Measurements from ENCODE around the gene ZMAT1.

Gene ZMAT1

DNA sequence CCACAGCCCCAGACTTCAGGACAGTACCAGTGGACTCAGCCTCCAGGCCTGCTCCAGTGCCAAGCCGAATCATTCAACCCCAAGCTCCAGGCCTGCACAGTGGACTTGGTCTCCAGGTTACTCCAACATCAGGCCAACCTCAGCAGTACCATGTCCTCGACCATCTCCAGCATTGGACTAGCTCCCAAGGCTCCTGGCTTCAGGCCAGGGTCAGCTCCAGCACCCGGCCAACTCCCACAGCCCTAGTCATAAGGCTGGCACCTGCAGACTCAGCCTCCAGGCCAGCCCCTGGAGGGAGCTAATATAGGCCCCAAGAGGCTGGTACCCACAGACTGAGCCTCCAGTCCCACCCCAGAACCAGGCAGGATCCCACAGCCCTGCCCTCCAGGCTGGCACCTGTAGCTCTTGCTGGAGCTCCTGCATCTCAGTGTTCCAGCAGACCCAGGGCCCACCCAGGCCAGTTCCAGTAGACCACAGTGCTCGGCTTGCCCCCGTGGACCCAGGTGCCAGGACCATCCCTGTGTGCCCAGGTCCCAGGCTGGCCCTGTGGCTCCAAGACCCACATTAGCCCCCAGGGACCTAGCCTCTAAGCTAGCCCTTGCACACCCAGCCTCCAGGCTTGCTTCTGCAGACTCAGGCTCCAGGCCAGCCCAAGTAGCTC is 25.6 kb downstream of the ZMAT1 start:
- no peak for DNase-seq (ENCODE audit: low read depth)
- TF ChIP-seq MYC (IDR thresholded peaks at IDR 0.05; ENCODE audit: low read depth, low read length) (no peak), POLR2A (IDR thresholded peaks at IDR 0.05; ENCODE audit: extremely low read depth, insufficient read length) (no peak)
- TF ChIP-seq, protein P1, sequence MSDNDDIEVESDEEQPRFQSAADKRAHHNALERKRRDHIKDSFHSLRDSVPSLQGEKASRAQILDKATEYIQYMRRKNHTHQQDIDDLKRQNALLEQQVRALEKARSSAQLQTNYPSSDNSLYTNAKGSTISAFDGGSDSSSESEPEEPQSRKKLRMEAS (IDR thresholded peaks at IDR 0.05; ENCODE audit: low read depth, low read length): no peak
- TF ChIP-seq, protein P2, sequence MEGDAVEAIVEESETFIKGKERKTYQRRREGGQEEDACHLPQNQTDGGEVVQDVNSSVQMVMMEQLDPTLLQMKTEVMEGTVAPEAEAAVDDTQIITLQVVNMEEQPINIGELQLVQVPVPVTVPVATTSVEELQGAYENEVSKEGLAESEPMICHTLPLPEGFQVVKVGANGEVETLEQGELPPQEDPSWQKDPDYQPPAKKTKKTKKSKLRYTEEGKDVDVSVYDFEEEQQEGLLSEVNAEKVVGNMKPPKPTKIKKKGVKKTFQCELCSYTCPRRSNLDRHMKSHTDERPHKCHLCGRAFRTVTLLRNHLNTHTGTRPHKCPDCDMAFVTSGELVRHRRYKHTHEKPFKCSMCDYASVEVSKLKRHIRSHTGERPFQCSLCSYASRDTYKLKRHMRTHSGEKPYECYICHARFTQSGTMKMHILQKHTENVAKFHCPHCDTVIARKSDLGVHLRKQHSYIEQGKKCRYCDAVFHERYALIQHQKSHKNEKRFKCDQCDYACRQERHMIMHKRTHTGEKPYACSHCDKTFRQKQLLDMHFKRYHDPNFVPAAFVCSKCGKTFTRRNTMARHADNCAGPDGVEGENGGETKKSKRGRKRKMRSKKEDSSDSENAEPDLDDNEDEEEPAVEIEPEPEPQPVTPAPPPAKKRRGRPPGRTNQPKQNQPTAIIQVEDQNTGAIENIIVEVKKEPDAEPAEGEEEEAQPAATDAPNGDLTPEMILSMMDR (IDR thresholded peaks at IDR 0.05; ENCODE audit: low read depth, low read length): no peak
- H3K4me3 ChIP-seq (ENCODE audit: low read depth, low read length): no peak overlapping the region

DNA sequence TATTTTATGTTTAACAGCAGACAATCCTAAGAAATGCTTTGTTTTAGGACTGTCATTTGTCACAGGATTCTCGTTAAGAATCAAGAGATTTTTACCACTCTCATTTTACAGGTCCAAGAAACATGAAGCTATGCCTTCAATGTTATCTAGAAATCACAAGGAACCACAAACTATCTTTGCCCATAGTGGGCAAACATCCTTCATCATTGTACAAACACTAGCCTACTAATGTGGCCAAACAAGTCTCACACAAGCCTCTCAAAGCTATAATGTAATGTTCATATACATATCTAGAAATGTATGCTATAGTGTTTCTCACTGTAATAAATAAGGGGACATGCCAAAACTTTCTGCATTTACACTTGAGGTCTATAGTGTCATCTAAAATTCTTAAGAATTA is 26.8 kb downstream of the ZMAT1 start:
- no peak overlapping the region for H3K4me3 ChIP-seq (ENCODE audit: low read depth, low read length)
- DNase-seq (ENCODE audit: low read depth): no peak
- TF ChIP-seq, protein P1 (IDR thresholded peaks at IDR 0.05; ENCODE audit: low read depth, low read length): no peak
- TF ChIP-seq, protein P2 (IDR thresholded peaks at IDR 0.05; ENCODE audit: low read depth, low read length): no peak
- no peak for TF ChIP-seq POLR2A (IDR thresholded peaks at IDR 0.05; ENCODE audit: extremely low read depth, insufficient read length)
- TF ChIP-seq MYC (IDR thresholded peaks at IDR 0.05; ENCODE audit: low read depth, low read length): no peak

Measured in NB4 (cell line).